DND-41 (cell line): ENCODE results near the gene CD200R1L.

Source experiments
- ATAC-seq: fragments of 200-7000 bp; cut with Tn5 transposase; 3 replicates; pipeline ENCODE4 v1.9.1; 2021; ENCODE audit warnings: low read depth; ENCODE audit not compliant: insufficient read depth
- DNase-seq: peaks from one replicate; pipeline ENCODE4 v3.0.0-alpha.2; 2020
- H2AFZ ChIP-seq: 2 replicates; pipeline ENCODE4 v1.6.0; 2012; ENCODE audit warnings: low read depth, low read length
- H3K27ac ChIP-seq: 2 replicates; pipeline ENCODE4 v1.5.1; 2012; ENCODE audit warnings: low read length, inconsistent platforms
- H3K27me3 ChIP-seq: fragments of 200-600 bp; sonication (generic); 2 replicates; pipeline ENCODE4 v1.6.0; 2012; ENCODE audit warnings: low read length, mild to moderate bottlenecking, inconsistent platforms; ENCODE audit not compliant: insufficient read depth, poor library complexity
- H3K36me3 ChIP-seq: 2 replicates; pipeline ENCODE4 v1.5.1; 2012; ENCODE audit warnings: low read length, inconsistent platforms; ENCODE audit not compliant: insufficient read depth
- H3K4me1 ChIP-seq: 2 replicates; pipeline ENCODE4 v1.5.1; 2012; ENCODE audit warnings: mild to moderate bottlenecking, low read length; ENCODE audit not compliant: insufficient read depth
- H3K4me2 ChIP-seq: 2 replicates; pipeline ENCODE4 v1.6.0; 2012; ENCODE audit warnings: mild to moderate bottlenecking, moderate library complexity, low read length, inconsistent platforms; ENCODE audit not compliant: insufficient read depth
- H3K4me3 ChIP-seq, 2 experiments: fragments of 200-600 bp in 1 of 2; shearing (Covaris generic) in 1 of 2; 2 replicates each; pipeline ENCODE4 v1.5.1; 2012 to 2016; ENCODE audit warnings: inconsistent platforms in 2 of 2, low read length in 2 of 2, mild to moderate bottlenecking in 2 of 2, low read depth in 1 of 2, moderate library complexity in 1 of 2
- H3K79me2 ChIP-seq: 2 replicates; pipeline ENCODE4 v1.6.0; 2012; ENCODE audit warnings: low read length, inconsistent platforms; ENCODE audit not compliant: insufficient read depth
- H3K9ac ChIP-seq: 2 replicates; pipeline ENCODE4 v1.6.0; 2012; ENCODE audit warnings: low read depth, mild to moderate bottlenecking, inconsistent platforms, low read length, moderate library complexity
- H3K9me3 ChIP-seq: 2 replicates; pipeline ENCODE4 v1.5.1; 2012; ENCODE audit warnings: low read length, moderate library complexity, mild to moderate bottlenecking, inconsistent platforms; ENCODE audit not compliant: insufficient read depth, severe bottlenecking
- H4K20me1 ChIP-seq: 2 replicates; pipeline ENCODE4 v1.6.0; 2012; ENCODE audit warnings: low read length; ENCODE audit not compliant: insufficient read depth
- CTCF ChIP-seq: IDR thresholded peaks from 2 replicates; pipeline ENCODE4 v1.5.1; 2012; ENCODE audit warnings: borderline replicate concordance, low read length, moderate library complexity, mild to moderate bottlenecking; ENCODE audit not compliant: poor library complexity, severe bottlenecking; ENCODE audit errors: extremely low read depth
- EZH2 ChIP-seq: IDR thresholded peaks from 3 replicates; pipeline ENCODE4 v1.6.1; 2012; ENCODE audit warnings: borderline replicate concordance, low read depth, mild to moderate bottlenecking, moderate library complexity, low read length, inconsistent platforms; ENCODE audit not compliant: severe bottlenecking

Gene CD200R1L

DNA sequence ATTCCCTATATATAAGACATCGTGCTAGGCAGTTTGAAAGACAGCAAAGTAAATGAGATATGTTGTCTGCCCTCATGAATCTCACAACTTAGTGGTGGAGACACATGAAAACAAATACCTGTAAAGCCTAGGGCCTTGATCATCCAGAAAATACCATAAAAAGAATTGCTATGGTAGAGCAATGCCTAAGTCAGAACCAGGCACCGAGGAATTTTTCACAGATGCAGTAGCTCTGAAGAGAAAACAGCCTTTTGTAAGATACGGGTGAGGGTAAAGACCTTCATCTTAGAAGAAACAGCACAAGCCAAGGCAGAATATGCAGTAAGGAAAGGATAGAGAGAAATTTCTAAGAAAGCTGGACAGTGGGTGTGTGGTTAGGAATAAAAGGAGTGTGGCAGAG is 36.1 kb downstream of the CD200R1L start:
- no peaks in the 10 kb centered on the region for H3K36me3 ChIP-seq
- no peak for DNase-seq
- H3K4me3 ChIP-seq = no peak overlapping the region
- no peaks in the 10 kb centered on the region for H3K4me1 ChIP-seq
- H2AFZ ChIP-seq = no peak overlapping the region
- no peak overlapping the region for H3K27ac ChIP-seq
- no peaks in the 10 kb centered on the region for H4K20me1 ChIP-seq
- no peak for ATAC-seq
- no peak overlapping the region for H3K9ac ChIP-seq
- H3K27me3 ChIP-seq = no peaks in the 10 kb centered on the region
- H3K9me3 ChIP-seq = no peaks in the 10 kb centered on the region
- H3K79me2 ChIP-seq = no peaks in the 10 kb centered on the region
- H3K4me2 ChIP-seq = no peak overlapping the region
- TF ChIP-seq CTCF = no peak
- no peak for TF ChIP-seq EZH2

GRCh38 chr3:112808136-112808535 is 38.5 kb downstream of the CD200R1L start:
- H3K27ac ChIP-seq = no peak overlapping the region
- H3K9ac ChIP-seq = no peak overlapping the region
- no peak overlapping the region for H3K4me3 ChIP-seq
- no peak for TF ChIP-seq CTCF
- H3K27me3 ChIP-seq = no peaks in the 10 kb centered on the region
- H3K36me3 ChIP-seq = no peaks in the 10 kb centered on the region
- no peaks in the 10 kb centered on the region for H3K9me3 ChIP-seq
- H2AFZ ChIP-seq = no peak overlapping the region
- no peaks in the 10 kb centered on the region for H4K20me1 ChIP-seq
- no peak for DNase-seq
- no peaks in the 10 kb centered on the region for H3K79me2 ChIP-seq
- H3K4me2 ChIP-seq = no peak overlapping the region
- no peak for ATAC-seq
- H3K4me1 ChIP-seq = no peaks in the 10 kb centered on the region

DNA sequence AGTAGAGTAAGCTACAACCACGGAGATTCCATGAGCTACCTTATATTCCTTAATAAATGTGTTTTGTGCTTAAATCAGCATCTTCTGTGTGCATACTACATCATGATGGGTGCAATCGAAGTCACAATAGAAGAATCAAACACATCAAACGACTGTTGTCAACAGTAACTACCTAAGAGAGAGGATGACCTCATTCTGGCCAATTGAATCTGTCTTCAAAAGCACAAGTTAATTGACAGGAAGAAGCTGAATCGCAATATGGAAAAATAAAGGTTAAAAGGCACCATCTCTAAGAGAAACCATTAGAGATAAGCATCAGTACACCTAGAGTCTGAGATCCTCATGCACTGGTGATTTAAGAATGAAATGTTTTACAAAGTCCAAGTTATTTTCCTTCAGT is 39.0 kb downstream of the CD200R1L start:
- DNase-seq (no peak), ATAC-seq (no peak)
- TF ChIP-seq EZH2 (no peak), CTCF (no peak)
- Histone ChIP-seq H3K9me3 (no peaks in the 10 kb centered on the region), H3K79me2 (no peaks in the 10 kb centered on the region), H4K20me1 (no peaks in the 10 kb centered on the region), H3K27me3 (no peaks in the 10 kb centered on the region), H3K4me3 (no peak overlapping the region), H3K36me3 (no peaks in the 10 kb centered on the region), H2AFZ (no peak overlapping the region), H3K27ac (no peak overlapping the region), H3K4me1 (no peaks in the 10 kb centered on the region), H3K4me2 (no peak overlapping the region), H3K9ac (no peak overlapping the region)

DNA sequence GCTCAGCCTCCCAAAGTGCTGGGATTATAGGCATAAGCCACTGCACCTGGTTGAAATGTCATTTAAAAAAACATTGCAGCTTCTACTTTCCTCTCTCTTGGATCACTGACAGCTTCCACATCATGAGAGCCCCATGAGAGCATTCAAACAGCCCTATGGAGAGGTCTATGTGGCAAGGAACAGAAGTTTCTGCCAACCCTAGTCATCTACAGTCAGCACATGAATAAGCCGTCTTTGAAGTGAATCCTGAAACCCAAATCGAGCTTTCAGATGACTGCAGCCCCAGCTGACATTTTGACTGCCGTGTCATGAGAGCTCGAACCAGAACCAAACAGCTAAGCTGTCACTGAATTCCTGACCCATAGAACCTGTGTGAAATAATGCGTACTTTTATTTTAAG is 39.8 kb downstream of the CD200R1L start:
- TF ChIP-seq CTCF (no peak), EZH2 (no peak)
- DNase-seq = no peak

More for the DNA sequence above, 39.8 kb downstream of the CD200R1L start:
- no peak overlapping the region for H3K27ac ChIP-seq
- H3K4me3 ChIP-seq = no peak overlapping the region
- no peak overlapping the region for H3K9ac ChIP-seq
- no peak overlapping the region for H2AFZ ChIP-seq
- H3K4me1 ChIP-seq = no peaks in the 10 kb centered on the region
- no peak for ATAC-seq
- H3K36me3 ChIP-seq = no peaks in the 10 kb centered on the region
- H3K27me3 ChIP-seq = no peaks in the 10 kb centered on the region
- H3K79me2 ChIP-seq = no peaks in the 10 kb centered on the region
- H4K20me1 ChIP-seq = no peaks in the 10 kb centered on the region
- no peaks in the 10 kb centered on the region for H3K9me3 ChIP-seq
- no peak overlapping the region for H3K4me2 ChIP-seq
